Activated T-helper 9 cell treated with anti-CD3 and anti-CD28 coated beads, Interleukin-2, amount 50 U/mL, for 16 hours (primary cell): ENCODE measurements around the gene UPK3A.
A peak's percentile ranks its signal among the peaks of the same experiment; 100 is the strongest.
"Not testable (repeated sequence)": the region's sequence is repeated elsewhere in the genome, so short reads cannot be mapped to it uniquely, and the experiment has no call there.

Experiments
- DNase-seq: peaks from one replicate; pipeline ENCODE4 v3.0.0-alpha.2; 2020; ENCODE audit warnings: low read depth

The UPK3A gene

DNA sequence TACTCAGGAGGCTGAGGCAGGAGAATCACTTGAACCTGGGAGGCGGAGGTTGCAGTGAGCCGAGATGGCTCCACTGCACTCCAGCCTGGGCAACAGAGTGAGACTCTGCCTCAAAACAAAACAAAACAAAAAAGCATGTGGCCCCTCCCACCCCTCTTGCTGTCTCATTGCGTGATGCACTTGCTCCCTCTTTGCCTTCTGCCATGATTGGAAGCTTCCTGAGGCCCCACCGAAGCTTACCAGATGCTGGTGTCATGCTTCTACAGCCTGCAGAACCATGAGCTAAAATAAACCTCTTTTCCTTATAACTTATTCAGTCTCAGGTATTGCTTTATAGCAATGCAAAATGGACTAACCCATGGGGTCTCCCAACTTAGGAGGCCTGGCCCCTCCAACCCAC lies 26.8 kb upstream of the UPK3A start:
- not testable (repeated sequence) for DNase-seq

DNA sequence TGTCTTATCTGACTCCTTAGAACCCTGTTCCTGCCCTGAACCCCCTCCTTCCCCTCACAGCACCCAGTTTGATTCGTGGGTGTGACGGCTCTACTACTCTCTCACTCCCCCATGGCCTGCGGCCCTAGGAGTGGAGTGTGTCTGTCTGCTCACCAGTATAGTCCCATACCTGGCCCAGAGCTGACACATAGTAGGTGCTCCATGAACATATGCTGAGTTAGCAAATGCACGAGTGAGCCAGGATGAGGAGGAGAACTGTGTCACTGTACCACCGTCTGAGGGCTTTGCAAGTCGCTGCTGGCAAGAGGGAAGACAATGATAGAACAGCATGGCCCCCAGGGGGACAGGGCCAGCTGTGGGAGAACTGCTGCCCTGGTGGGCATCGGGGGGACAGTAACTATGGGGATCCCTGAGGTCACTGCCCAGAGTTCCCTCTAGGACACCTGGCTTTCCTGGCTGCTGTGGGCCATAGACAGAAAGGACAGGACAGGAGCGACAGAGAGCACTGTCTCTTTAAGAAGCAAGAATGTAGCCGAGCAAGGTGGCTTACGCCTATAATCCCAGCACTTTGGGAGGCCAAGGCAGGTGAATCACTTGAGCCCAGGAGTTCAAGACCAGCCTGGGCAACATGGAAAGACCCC lies 24.9 kb upstream of the UPK3A start:
- no peak for DNase-seq

DNA sequence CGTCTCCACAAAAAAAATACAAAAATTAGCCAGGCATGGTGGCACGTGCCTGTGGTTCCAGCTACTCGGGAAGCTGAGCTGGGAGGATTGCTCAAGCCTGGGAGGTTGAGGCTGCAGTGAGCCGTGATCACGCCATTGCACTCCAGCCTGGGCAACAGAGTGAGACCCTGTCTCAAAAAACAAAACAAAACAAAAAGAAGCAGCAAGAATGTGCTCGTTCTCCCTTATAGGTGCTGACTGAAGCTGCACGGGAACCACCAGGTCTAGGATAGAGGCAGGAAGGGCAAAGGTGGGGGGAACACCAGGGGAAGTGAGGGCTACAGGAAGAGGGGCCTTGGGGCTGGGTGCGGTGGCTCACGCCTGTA lies 24.4 kb upstream of the UPK3A start:
- DNase-seq: not testable (repeated sequence)

DNA sequence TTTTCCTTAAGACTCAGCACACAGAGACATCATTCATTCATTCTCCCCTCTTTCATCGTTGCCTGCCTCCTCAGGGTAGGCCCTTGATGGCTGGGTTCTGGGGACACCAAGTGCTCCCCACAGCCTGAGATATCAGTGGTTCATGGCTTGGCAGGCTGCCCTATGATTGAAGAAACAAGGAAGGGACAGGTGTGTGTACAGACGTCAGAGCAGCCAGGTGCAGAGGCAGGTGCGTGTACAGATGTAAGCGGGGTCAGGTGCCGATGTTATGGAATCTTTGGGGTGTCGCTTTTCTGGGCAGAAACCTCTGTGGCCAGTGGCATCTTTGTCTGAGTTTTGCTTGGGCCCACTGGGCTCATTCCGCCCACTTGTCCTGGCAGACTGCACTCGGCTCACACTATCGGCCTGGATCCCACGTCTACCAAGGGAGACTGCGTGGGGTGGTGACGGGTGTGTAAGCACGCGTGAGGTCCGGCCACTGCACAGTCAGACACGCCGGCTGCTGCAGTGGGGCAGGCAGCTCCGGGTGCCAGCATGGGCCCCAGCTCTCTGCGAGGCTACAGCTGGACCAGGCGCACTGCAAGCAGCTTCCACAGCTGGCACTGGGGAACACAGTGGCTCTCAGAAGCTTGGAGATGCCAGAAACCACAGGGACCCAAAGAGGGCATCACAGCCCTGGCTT lies 23.2 kb upstream of the UPK3A start:
- no peak for DNase-seq

DNA sequence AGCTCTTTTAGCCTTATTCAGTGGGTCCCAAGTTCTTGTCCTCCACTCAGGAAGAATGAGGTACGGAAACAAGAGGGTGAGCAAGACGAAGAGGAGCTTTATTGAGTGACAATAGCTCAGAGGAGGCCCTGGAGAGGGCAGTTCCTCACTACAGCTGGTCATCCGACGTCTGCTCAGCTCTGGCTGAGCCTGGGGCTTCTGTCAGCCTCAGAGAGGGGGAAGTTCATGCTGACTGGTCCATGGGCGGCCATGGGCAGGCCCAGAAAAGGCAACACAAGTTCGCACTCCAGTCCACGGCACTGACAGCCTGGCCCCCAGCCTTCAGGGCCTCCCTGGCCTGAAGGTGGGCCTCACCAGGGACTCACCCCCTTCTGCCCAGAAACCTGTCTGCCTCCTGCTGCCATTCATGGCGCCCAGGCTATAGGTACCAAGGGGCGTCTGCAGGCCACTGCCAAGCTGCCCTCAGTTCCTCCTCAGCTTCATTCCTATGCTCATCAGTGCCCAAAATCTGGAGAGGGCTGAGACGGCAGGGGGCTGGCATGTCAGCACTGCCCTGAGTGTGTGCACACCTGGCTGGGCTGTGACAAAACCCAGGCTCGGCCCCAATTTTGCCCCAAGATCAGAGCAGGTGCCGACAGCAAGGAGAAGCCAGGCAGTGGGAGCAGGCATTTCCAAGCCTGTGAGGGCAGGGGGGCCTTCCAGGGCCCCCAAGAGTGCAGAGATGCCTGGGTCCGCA lies 22.4 kb upstream of the UPK3A start:
- no peak for DNase-seq

DNA sequence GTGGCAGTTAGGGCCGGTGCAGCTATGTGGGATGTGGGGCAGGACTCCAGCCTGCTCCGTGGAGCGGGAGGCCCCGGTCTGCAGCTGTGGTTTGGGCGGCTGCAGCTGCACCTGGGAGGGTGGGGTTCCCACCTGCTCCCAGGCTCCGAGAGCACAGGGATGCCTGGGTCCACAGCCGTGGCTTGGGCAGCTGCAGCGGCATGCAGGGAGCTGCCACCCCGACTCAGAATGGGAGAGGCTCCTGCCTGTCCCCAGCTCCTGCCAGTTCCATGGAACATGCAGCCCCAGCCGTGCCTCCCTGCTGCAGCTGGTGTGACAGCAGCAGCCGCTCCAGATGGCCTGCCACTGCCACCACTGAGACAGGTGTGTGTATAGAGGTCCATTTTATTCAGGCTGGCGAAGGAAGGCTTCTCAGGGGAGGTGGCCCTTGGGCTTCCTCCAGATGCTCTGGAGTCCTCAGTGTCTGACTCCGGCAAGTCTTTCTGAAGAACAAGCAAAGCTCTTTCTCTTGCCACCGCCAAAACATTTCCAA lies 21.8 kb upstream of the UPK3A start:
- no peak for DNase-seq

DNA sequence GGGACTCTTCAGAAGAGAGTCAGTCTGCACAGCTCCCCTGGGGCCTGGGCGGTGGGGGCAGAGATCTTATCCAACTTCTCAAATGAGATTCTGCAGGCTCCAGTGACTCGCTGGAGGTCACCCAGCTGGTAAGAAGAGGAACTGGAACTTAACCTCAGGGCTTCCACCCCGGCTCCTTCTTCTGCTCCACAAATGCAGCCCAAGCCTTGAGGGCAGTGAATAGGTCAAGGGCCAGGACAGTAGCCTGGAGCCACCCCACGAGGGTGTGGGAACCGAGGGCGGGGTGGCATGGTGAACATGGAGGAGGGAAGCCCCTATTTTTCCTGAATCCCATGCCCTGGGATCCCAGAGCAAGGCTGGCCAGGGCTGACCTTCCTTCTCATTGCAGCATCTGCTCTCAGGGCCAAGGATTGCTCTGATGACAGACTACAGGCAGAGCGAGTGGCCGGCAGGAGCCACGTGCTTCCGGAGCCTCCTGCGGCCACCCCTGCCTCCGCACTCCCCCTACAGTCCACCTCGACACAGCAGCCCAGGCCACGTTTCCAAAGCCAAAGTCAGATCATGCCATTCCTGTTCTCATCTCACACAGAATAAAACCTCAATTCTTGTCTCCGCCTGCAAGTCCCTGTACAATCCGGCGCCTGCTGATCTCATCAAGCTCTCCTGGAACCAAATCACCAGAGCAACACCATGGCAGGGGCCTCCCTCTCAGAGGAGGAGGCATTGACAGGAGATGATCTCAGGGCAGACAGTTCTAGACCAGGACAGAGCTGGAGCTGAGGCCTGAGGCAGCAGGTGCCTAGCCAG lies 21.1 kb upstream of the UPK3A start:
- no peak for DNase-seq

GRCh38 chr22:45265535-45265934 lies 19.2 kb upstream of the UPK3A start:
- DNase-seq: no peak

DNA sequence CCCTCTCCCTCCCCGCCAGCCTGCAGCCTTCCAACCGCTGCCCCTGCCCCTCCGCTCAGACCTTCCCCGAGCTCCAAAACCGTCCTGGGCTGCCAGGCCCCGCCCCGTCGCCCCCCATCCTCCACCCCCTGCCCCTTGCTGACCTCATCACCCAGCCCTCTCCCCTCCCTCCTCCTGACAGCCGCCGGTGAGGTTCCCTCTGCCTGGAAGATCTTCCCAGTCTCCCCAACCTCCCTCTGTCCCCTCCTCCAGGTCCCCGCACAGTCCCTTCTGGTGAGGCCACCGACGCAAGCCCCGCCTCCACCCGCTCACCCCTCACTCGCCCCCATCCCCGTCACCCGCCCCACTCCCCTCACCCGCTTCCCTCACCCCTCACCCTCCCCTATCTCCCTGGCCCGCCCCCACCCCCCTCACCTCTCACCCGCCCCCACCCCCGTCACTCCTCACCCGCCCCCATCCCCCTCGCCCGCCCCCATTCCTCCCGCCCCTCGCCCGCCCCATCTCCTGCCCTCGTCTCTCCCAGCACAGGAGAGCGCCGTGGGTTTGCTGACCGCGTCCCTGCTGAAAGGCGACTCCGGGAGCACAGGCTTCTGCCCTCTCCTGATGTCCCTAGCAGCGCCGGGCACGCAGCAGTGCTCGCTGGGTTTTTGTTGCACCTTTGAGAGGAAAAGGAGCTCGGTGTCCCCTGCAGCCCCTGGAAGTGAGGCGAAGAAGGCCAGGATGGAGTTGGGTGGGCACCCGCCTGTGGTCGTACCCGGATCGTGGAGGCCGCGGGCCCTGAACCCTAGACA lies 16.4 kb upstream of the UPK3A start:
- peak; percentile 8 for DNase-seq

GRCh38 chr22:45268958-45269844 lies 15.5 kb upstream of the UPK3A start:
- peak; percentile 83 for DNase-seq

DNA sequence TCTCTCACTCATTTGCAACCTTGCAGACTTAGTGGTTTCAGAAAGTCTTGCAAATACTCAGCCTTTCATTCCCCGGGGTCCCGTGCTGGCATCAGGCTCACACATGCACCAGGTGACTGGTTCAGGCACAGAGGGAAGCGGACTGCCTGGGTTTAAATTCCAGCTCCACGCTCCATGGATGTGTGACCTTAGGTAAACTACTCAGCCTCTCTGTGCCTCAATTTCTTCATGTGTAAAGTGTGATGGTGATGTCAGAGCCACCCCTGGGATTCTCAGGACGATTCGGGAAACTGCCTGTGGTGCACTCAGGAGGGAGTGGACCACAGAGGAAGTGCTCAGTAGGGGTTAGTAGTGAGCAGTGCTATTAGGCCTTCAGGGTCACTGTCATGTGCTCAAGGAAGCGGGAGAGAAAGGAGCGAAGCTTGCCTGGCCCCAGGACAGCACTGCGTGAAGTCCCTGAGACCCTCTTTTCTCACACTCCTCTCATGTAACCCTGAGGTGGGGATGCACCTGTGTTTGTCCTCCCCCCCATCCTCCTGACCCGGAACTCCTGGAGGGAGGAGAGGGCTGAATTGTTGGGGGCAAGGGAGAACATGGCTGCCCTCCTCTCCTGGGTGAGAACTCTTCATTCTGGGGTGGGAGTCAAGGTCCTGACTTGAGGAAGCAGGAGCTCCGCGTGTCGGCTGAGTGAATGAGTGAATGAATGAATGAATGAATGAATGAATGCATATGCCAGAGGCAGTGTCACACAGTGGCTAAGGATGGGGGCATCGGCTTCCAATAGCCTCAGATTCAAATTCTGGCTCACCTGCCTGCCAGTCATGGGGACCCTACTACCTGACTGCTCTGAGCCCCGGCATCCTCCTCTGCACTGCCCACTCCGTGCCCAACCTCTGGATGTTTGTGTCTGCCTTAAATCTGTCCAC lies 14.4 kb upstream of the UPK3A start:
- DNase-seq: no peak

DNA sequence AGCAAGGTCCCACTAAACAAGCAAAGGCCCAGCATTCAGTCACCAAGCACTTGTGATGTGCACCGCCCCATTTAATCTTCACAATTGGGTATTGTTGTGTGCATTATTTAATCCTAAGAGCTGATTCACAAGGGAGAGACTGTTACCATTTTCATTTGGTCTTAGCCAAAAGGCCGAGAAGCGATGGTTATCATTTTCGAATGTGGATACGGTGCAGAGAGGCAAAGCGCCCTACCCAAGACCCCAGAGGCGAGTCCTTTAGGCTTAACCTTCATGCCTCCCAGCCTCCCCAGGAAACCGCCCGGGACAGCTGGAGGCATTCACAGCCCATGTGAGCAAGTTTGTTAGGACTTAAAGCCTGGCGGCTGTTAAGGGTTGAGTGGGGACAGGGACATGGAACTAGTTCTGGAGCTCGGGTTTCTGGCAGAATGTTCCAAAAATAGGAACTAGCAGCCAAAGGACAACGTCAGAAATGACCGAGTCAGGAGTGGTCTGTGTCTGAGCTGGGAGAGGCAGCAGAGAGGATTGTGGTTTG lies 13.0 kb upstream of the UPK3A start:
- no peak for DNase-seq

GRCh38 chr22:45272498-45272897 lies 12.3 kb upstream of the UPK3A start:
- no peak for DNase-seq

DNA sequence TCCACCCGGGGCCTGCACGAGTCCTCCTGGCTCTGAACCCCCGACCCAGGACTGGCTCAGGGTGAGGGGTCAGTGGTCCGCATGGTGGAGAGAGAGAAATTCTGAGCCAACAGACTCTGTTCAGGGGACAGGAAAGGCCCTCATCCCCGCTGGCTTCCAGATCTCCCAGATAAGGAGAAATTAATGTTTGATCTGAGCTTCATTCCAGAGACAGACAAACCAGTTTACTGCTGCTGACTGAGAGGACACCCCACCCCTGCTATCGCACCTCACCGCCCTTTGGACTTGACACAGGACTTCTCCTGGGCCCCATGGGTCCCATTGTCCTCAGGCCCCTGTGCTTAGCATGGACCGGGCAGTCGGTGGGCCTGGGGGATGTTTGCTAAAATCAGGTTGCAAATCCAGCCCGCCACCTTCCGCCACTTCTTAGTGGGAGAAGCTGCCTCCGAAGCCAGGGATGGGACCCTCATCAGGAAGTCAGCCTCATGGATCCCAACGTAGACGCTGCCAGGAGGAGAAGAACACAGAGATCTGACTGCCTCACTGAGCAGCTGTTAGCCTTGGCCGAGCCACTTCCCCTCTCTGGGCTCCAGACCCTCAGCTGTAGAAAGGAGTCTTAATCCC lies 11.2 kb upstream of the UPK3A start:
- no peak for DNase-seq

GRCh38 chr22:45276507-45277105 lies 8.1 kb upstream of the UPK3A start:
- DNase-seq: no peak

- DNase-seq: not testable (repeated sequence)
Measured at GRCh38 chr22:45277720-45278119, 7.0 kb upstream of the UPK3A start.

- no peak for DNase-seq
Measured at GRCh38 chr22:45278125-45278524, 6.6 kb upstream of the UPK3A start.

- DNase-seq: no peak
Measured at GRCh38 chr22:45280587-45280980, 4.2 kb upstream of the UPK3A start.
